ENCODE measurements around the gene UBE2QL1. TPM values are rescaled to one million over a fixed set of nuclear protein-coding genes. Genes with fewer than 3 reads are reported as not detected.

Gene UBE2QL1
- polyA plus RNA-seq, 1 of the 3 experiments (the other 2 are of a cell fraction), result 0.28 TPM

GRCh38 chr5:6447384-6448140, 1.1 kb upstream of the UBE2QL1 start:
- Histone ChIP-seq H3K27me3 (ENCODE audit: insufficient read depth) (peaks cover 24% of the 10 kb centered on the region), H3K9me3 (no peaks in the 10 kb centered on the region), H3K4me3 (ENCODE audit: low read depth in 2 of 2, low read length in 1 of 2) (no peak overlapping the region), H3F3A (replicated peaks; ENCODE audit: insufficient read depth) (no peaks in the 10 kb centered on the region), H4K20me1 (ENCODE audit: insufficient read depth) (no peaks in the 10 kb centered on the region), H3K4me1 (ENCODE audit: control insufficient read depth in 1 of 2, insufficient read depth in 2 of 2, low read depth in 1 of 2, low read length in 1 of 2) (peaks cover 0 to under 1% of the 10 kb centered on the region in 2 experiments; a peak in 1 of 4 replicates), H2AFZ (ENCODE audit: low read depth) (no peak overlapping the region), H3K79me2 (ENCODE audit: insufficient read depth) (no peaks in the 10 kb centered on the region), H3K4me2 (no peak overlapping the region), H3K9ac (no peak overlapping the region), H3K27ac (ENCODE audit: low read depth in 2 of 2, low read length in 1 of 2) (no peak overlapping the region), H3K9me2 (no peaks in the 10 kb centered on the region), H3K36me3 (replicated peaks in 1 of 2; ENCODE audit: control insufficient read depth in 1 of 2, insufficient read depth in 2 of 2, low read length in 1 of 2) (no peaks in the 10 kb centered on the region)
- CTCF ChIA-PET, result no interaction called here
- 89% methylated on average over 7 of the region's 7 CpGs for WGBS (ENCODE audit: low lambda C conversion rate)
- no peak for DNase-seq
- TF ChIP-seq POLR2AphosphoS5 (IDR thresholded peaks at IDR 0.05; ENCODE audit: low read depth, low read length), result no peak
- TF ChIP-seq, protein P1, sequence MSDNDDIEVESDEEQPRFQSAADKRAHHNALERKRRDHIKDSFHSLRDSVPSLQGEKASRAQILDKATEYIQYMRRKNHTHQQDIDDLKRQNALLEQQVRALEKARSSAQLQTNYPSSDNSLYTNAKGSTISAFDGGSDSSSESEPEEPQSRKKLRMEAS (IDR thresholded peaks at IDR 0.05; ENCODE audit: low read depth), result no peak
- TF ChIP-seq TEAD4 (IDR thresholded peaks at IDR 0.05; ENCODE audit: borderline replicate concordance, insufficient read depth), result no peak
- TF ChIP-seq, protein P2, sequence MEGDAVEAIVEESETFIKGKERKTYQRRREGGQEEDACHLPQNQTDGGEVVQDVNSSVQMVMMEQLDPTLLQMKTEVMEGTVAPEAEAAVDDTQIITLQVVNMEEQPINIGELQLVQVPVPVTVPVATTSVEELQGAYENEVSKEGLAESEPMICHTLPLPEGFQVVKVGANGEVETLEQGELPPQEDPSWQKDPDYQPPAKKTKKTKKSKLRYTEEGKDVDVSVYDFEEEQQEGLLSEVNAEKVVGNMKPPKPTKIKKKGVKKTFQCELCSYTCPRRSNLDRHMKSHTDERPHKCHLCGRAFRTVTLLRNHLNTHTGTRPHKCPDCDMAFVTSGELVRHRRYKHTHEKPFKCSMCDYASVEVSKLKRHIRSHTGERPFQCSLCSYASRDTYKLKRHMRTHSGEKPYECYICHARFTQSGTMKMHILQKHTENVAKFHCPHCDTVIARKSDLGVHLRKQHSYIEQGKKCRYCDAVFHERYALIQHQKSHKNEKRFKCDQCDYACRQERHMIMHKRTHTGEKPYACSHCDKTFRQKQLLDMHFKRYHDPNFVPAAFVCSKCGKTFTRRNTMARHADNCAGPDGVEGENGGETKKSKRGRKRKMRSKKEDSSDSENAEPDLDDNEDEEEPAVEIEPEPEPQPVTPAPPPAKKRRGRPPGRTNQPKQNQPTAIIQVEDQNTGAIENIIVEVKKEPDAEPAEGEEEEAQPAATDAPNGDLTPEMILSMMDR (IDR thresholded peaks at IDR 0.05), result no peak
- no peak for TF ChIP-seq RFX5 (IDR thresholded peaks at IDR 0.05; ENCODE audit: low read length)
- TF ChIP-seq FOXM1 (IDR thresholded peaks at IDR 0.05; ENCODE audit: low read depth), result no peak
- TF ChIP-seq EZH2phosphoT487 (IDR thresholded peaks at IDR 0.05; ENCODE audit: borderline replicate concordance, low read depth), result no peak
- POLR2A ChIA-PET, result no interaction called here

DNA sequence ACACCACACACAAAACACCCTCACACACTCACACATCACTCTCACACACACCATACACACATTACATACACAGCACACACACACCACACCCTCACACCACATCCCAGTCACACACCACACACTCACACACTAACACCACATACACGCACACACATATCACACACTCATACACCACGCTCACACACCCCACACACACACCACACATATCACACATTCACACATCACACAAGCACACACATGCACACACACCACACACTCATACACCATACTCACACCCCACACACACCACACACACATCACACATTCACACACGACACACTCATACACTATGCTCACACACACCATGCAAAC, 543 bp upstream of the UBE2QL1 start:
- 91% methylated on average over 3 of the region's 3 CpGs for WGBS (ENCODE audit: low lambda C conversion rate)
- no peaks in the 10 kb centered on the region for H3F3A ChIP-seq (replicated peaks; ENCODE audit: insufficient read depth)
- H3K4me1 ChIP-seq (ENCODE audit: control insufficient read depth in 1 of 2, insufficient read depth in 2 of 2, low read depth in 1 of 2, low read length in 1 of 2), result peaks cover 0 to 6% of the 10 kb centered on the region in 2 experiments; a peak in 1 of 4 replicates
- H2AFZ ChIP-seq (ENCODE audit: low read depth), result no peak overlapping the region
- no peaks in the 10 kb centered on the region for H3K9me2 ChIP-seq
- H3K36me3 ChIP-seq (replicated peaks in 1 of 2; ENCODE audit: control insufficient read depth in 1 of 2, insufficient read depth in 2 of 2, low read length in 1 of 2), result no peaks in the 10 kb centered on the region
- H3K4me3 ChIP-seq (ENCODE audit: low read depth in 2 of 2, low read length in 1 of 2), result no peak overlapping the region; a peak in 1 of 4 replicates
- ChIA-PET POLR2A (no interaction called here), CTCF (interaction anchor here (1.0 to 1.6 kb wide), 4 partner anchors 19 to 956 kb away, joined by 3 to 12 read pairs (median 4); no protein-coding TSS in a partner anchor)
- no peaks in the 10 kb centered on the region for H3K9me3 ChIP-seq
- DNase-seq, result no peak
- no peaks in the 10 kb centered on the region for H4K20me1 ChIP-seq (ENCODE audit: insufficient read depth)
- peaks cover 24% of the 10 kb centered on the region for H3K27me3 ChIP-seq (ENCODE audit: insufficient read depth)
- no peaks in the 10 kb centered on the region for H3K79me2 ChIP-seq (ENCODE audit: insufficient read depth)
- TF ChIP-seq, protein P3, sequence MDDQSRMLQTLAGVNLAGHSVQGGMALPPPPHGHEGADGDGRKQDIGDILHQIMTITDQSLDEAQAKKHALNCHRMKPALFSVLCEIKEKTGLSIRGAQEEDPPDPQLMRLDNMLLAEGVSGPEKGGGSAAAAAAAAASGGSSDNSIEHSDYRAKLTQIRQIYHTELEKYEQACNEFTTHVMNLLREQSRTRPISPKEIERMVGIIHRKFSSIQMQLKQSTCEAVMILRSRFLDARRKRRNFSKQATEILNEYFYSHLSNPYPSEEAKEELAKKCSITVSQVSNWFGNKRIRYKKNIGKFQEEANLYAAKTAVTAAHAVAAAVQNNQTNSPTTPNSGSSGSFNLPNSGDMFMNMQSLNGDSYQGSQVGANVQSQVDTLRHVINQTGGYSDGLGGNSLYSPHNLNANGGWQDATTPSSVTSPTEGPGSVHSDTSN (IDR thresholded peaks at IDR 0.05), result no peak
- no peak for TF ChIP-seq FOXM1 (IDR thresholded peaks at IDR 0.05; ENCODE audit: low read depth)
- no peak overlapping the region for H3K9ac ChIP-seq
- no peak overlapping the region for H3K4me2 ChIP-seq
- H3K27ac ChIP-seq (ENCODE audit: low read depth in 2 of 2, low read length in 1 of 2), result no peak overlapping the region

Measured in SK-N-SH (cell line).